H1 (cell line): Measurements from ENCODE around the gene HS6ST3. TPM values are rescaled to one million over a fixed set of nuclear protein-coding genes. Genes with fewer than 3 reads are reported as not detected.
A peak's percentile ranks its signal among the peaks of the same experiment; 100 is the strongest.

Experiments used
- CTCF ChIA-PET: fragments of 300-600 bp; sonication (Branson Sonifier 250); formaldehyde crosslinking; loops from one replicate; lab custom pipeline; 2021; ENCODE audit not compliant: partially characterized antibody; lab: Charles Lee
- POLR2A ChIA-PET: fragments of 300-600 bp; sonication (Branson Sonifier 250); formaldehyde crosslinking; loops from one replicate; lab custom pipeline; 2021; ENCODE audit warnings: inconsistent platforms; ENCODE audit not compliant: partially characterized antibody; lab: Charles Lee
- DNase-seq, 2 experiments: peaks; one replicate each; pipeline versions ENCODE4 v3.0.0 to v3.0.0-alpha.2; 2010 to 2022; ENCODE audit warnings: low spot score in 2 of 2, low read depth in 1 of 2, mixed read lengths in 1 of 2
- FAIRE-seq: peaks from 2 replicates; lab custom pipeline; 2011; peaks lifted over from hg19 to GRCh38; lab: Jason Lieb, UNC
- H2AFZ ChIP-seq: 2 replicates; pipeline ENCODE4 v1.8.1; 2012; ENCODE audit warnings: low read length, inconsistent platforms
- H2AK5ac ChIP-seq: 2 replicates; pipeline ENCODE4 v1.6.1; 2013; ENCODE audit warnings: low read depth, low read length
- H2BK120ac ChIP-seq: replicated peaks from 2 replicates; pipeline ENCODE3; 2013; ENCODE audit warnings: low read depth, low read length, inconsistent platforms
- H2BK12ac ChIP-seq: 2 replicates; pipeline ENCODE4 v1.6.1; 2013; ENCODE audit warnings: low read depth, low read length
- H2BK15ac ChIP-seq: 2 replicates; pipeline ENCODE4 v1.6.1; 2013; ENCODE audit warnings: low read length
- H2BK20ac ChIP-seq: 2 replicates; pipeline ENCODE4 v1.6.1; 2013; ENCODE audit warnings: low read length
- H2BK5ac ChIP-seq: 2 replicates; pipeline ENCODE4 v1.6.1; 2013; ENCODE audit warnings: low read depth, low read length
- H3K14ac ChIP-seq: 2 replicates; pipeline ENCODE4 v1.6.1; 2013; ENCODE audit warnings: inconsistent platforms; ENCODE audit not compliant: insufficient read length
- H3K18ac ChIP-seq: 2 replicates; pipeline ENCODE4 v1.6.1; 2013; ENCODE audit warnings: low read length; ENCODE audit errors: extremely low read depth
- H3K23ac ChIP-seq: 2 replicates; pipeline ENCODE4 v1.6.1; 2013; ENCODE audit warnings: inconsistent platforms; ENCODE audit not compliant: insufficient read length
- H3K23me2 ChIP-seq: 2 replicates; pipeline ENCODE4 v1.6.1; 2013; ENCODE audit warnings: low read depth, low read length
- H3K27ac ChIP-seq: 2 replicates; pipeline ENCODE4 v1.6.1; 2011; ENCODE audit warnings: low read depth, low read length, inconsistent platforms
- H3K27me3 ChIP-seq, 4 experiments: replicated peaks in 1 of 4; 1 replicate in 1 of 4; 2 replicates in 3 of 4; pipeline versions ENCODE4 v1.6.1 to v1.8.1; 2011 to 2013; ENCODE audit warnings: low read length in 3 of 4, mild to moderate bottlenecking in 3 of 4, inconsistent platforms in 2 of 4, mixed read lengths in 2 of 4, moderate library complexity in 1 of 4; ENCODE audit not compliant: control insufficient read depth in 3 of 4, insufficient read depth in 3 of 4; ENCODE audit errors: extremely low read depth in 1 of 4
- H3K36me3 ChIP-seq, 4 experiments: 2 replicates each; pipeline versions ENCODE4 v1.6.1 to v1.8.1; 2011 to 2013; ENCODE audit warnings: mild to moderate bottlenecking in 4 of 4, low read length in 3 of 4, moderate library complexity in 2 of 4, control low read depth in 1 of 4, inconsistent platforms in 1 of 4; ENCODE audit not compliant: insufficient read depth in 4 of 4, control insufficient read depth in 2 of 4
- H3K4ac ChIP-seq: replicated peaks from 2 replicates; pipeline ENCODE3; 2013; ENCODE audit warnings: low read length, low read depth, mixed read lengths, inconsistent platforms; ENCODE audit not compliant: insufficient read length
- H3K4me1 ChIP-seq, 4 experiments: replicated peaks in 1 of 4; 1 replicate in 1 of 4; 2 replicates in 3 of 4; pipeline versions ENCODE4 v1.6.1 to v1.8.1; 2011 to 2013; ENCODE audit warnings: low read length in 3 of 4, inconsistent platforms in 2 of 4, mixed read lengths in 1 of 4; ENCODE audit not compliant: insufficient read depth in 4 of 4, control insufficient read depth in 3 of 4
- H3K4me2 ChIP-seq, 2 experiments: 2 replicates each; pipeline versions ENCODE4 v1.6.1 to v1.8.1; 2011 to 2013; ENCODE audit warnings: low read depth in 2 of 2, low read length in 2 of 2, control low read depth in 1 of 2, inconsistent platforms in 1 of 2, mild to moderate bottlenecking in 1 of 2; ENCODE audit not compliant: insufficient read depth in 1 of 2
- H3K4me3 ChIP-seq, 4 experiments: fragments of 200-600, 300-600 bp in 1 of 4; sonication (generic), shearing (Covaris generic), sonication (Bioruptor Twin) in 1 of 4; 2 replicates each; pipeline versions ENCODE4 v1.5.1 to v1.8.1; 2011 to 2016; ENCODE audit warnings: low read length in 4 of 4, low read depth in 3 of 4, control low read depth in 2 of 4, inconsistent platforms in 2 of 4, mild to moderate bottlenecking in 2 of 4, mixed read lengths in 1 of 4, moderate library complexity in 1 of 4; ENCODE audit not compliant: insufficient read depth in 2 of 4; ENCODE audit errors: extremely low read depth in 1 of 4
- H3K56ac ChIP-seq: replicated peaks from 2 replicates; pipeline ENCODE3; 2013; ENCODE audit warnings: low read depth, mild to moderate bottlenecking, mixed read lengths, low read length, inconsistent platforms; ENCODE audit not compliant: insufficient read length
- H3K79me1 ChIP-seq: 2 replicates; pipeline ENCODE4 v1.6.1; 2013; ENCODE audit warnings: low read depth, low read length, control low read depth
- H3K79me2 ChIP-seq, 2 experiments: 2 replicates each; pipeline versions ENCODE4 v1.6.1 to v1.8.1; 2012 to 2013; ENCODE audit warnings: low read length in 2 of 2, mild to moderate bottlenecking in 2 of 2, inconsistent platforms in 1 of 2; ENCODE audit not compliant: insufficient read depth in 2 of 2, control insufficient read depth in 1 of 2
- H3K9ac ChIP-seq, 4 experiments: replicated peaks in 1 of 4; 1 replicate in 1 of 4; 2 replicates in 3 of 4; pipeline versions ENCODE4 v1.6.1 to v1.8.1; 2011 to 2013; ENCODE audit warnings: low read depth in 3 of 4, low read length in 3 of 4, control low read depth in 2 of 4, mild to moderate bottlenecking in 2 of 4, moderate library complexity in 2 of 4, inconsistent platforms in 1 of 4; ENCODE audit errors: extremely low read depth in 1 of 4
- H3K9me3 ChIP-seq, 2 experiments: 2 replicates each; pipeline versions ENCODE4 v1.6.1 to v1.8.1; 2012 to 2013; ENCODE audit warnings: mild to moderate bottlenecking in 2 of 2, moderate library complexity in 2 of 2, control low read depth in 1 of 2, inconsistent platforms in 1 of 2, low read depth in 1 of 2, low read length in 1 of 2, mixed read lengths in 1 of 2; ENCODE audit not compliant: insufficient read depth in 2 of 2
- H4K20me1 ChIP-seq, 2 experiments: replicated peaks in 1 of 2; 2 replicates each; pipeline versions ENCODE3 to v1.8.1; 2011 to 2013; ENCODE audit warnings: inconsistent platforms in 2 of 2, low read length in 2 of 2, mild to moderate bottlenecking in 1 of 2; ENCODE audit not compliant: insufficient read depth in 2 of 2, control insufficient read depth in 1 of 2
- H4K5ac ChIP-seq: 2 replicates; pipeline ENCODE4 v1.6.1; 2013; ENCODE audit warnings: low read length, low read depth, mixed read lengths, inconsistent platforms; ENCODE audit not compliant: insufficient read length
- H4K8ac ChIP-seq: 2 replicates; pipeline ENCODE4 v1.8.0; 2013; ENCODE audit warnings: mild to moderate bottlenecking, moderate library complexity, low read length, inconsistent platforms; ENCODE audit not compliant: insufficient read depth; ENCODE audit errors: extremely low read depth
- H4K91ac ChIP-seq: replicated peaks from 2 replicates; pipeline ENCODE3; 2013; ENCODE audit warnings: low read length, mixed read lengths, inconsistent platforms; ENCODE audit not compliant: insufficient read length
- CHD2 ChIP-seq: IDR thresholded peaks from 2 replicates; pipeline ENCODE4 v1.6.1; 2012; ENCODE audit warnings: low read length, improper control_type of control experiment
- POLR2A ChIP-seq, 2 experiments: IDR thresholded peaks; 1 replicate in 1 of 2; 2 replicates in 1 of 2; pipeline ENCODE4 v1.6.1; 2011; ENCODE audit warnings: low read depth in 2 of 2, low read length in 2 of 2, mild to moderate bottlenecking in 2 of 2; ENCODE audit errors: control extremely low read depth in 1 of 2
- POU5F1 ChIP-seq: IDR thresholded peaks from 2 replicates; pipeline ENCODE4 v1.6.1; 2011; ENCODE audit warnings: low read depth, mild to moderate bottlenecking, low read length, moderate library complexity
- SP4 ChIP-seq: IDR thresholded peaks from 2 replicates; pipeline ENCODE4 v1.6.1; 2012; ENCODE audit warnings: low read length, inconsistent platforms
- WGBS, 2 experiments: shearing (Covaris generic) in 1 of 2; methylation state at CpG; one replicate each; pipeline versions ENCODE4 v1.1.6 to v1.1.7; 2013 to 2015; ENCODE audit warnings: low lambda C conversion rate in 2 of 2, mixed read lengths in 2 of 2, inconsistent platforms in 1 of 2, low coverage in 1 of 2, missing lambda C conversion rate in 1 of 2; ENCODE audit not compliant: insufficient replicate concordance in 2 of 2, insufficient coverage in 1 of 2, insufficient read length in 1 of 2; ENCODE audit errors: extremely low coverage in 1 of 2, missing lambda C conversion rate in 1 of 2; 5-methylcytosine and 5-hydroxymethylcytosine counted together
- polyA plus RNA-seq, 7 experiments: library from polyadenylated mRNA; depleted of rRNA in 3 of 7; stranded (reverse) in 5 of 7; unstranded in 2 of 7; fragments of >200 nt in 5 of 7; fragments of 200-250 nt in 2 of 7; gene quantifications; 1 replicate in 5 of 7; 2 replicates in 1 of 7; 4 replicates in 1 of 7; pipeline versions ENCODE4 v1.2.1 to v1.2.3, GENCODE V29; 2011 to 2013; ENCODE audit warnings: missing spikeins in 2 of 7, mixed read lengths in 2 of 7
- total RNA-seq: library from RNA; stranded (reverse); fragmentation: NEBNext Ultra II Directional; extraction: Animal tissue kit (Norgen Biotek cat#: 25700); gene quantifications from 2 replicates; pipeline ENCODE4 v1.2.1, GENCODE V29; 2021
- TF ChIP-seq, protein P1 (sequence below): IDR thresholded peaks from 2 replicates; pipeline ENCODE4 v1.6.1; 2012; ENCODE audit warnings: inconsistent platforms

Gene HS6ST3
- total and polyA plus RNA-seq, 2 of the 8 experiments (the other 6 are each of a cell fraction or from before 2014, with no cell fraction given): 0.45 to 1.2 TPM

- WGBS, 2 experiments: 88% methylated on average over 4 of the region's 4 CpGs; no CpG with 5 or more reads in 1 of the 2 experiments
- TF ChIP-seq CHD2: no peak
- no peak for TF ChIP-seq POLR2A (IDR thresholded peaks at IDR 0.05; ENCODE audit: control extremely low read depth in 1 of 2, low read depth in 2 of 2, low read length in 2 of 2)
- TF ChIP-seq, protein P1, sequence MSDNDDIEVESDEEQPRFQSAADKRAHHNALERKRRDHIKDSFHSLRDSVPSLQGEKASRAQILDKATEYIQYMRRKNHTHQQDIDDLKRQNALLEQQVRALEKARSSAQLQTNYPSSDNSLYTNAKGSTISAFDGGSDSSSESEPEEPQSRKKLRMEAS: no peak
- no peak for TF ChIP-seq SP4
- TF ChIP-seq POU5F1: peak; percentile 78
Observed at GRCh38 chr13:96684469-96684868, 594.6 kb downstream of the HS6ST3 start.

More at GRCh38 chr13:96684469-96684868, 594.6 kb downstream of the HS6ST3 start:
- H3K56ac ChIP-seq: no peak overlapping the region
- H3K27ac ChIP-seq: no peak overlapping the region
- H3K4me3 ChIP-seq: no peak overlapping the region
- no peaks in the 10 kb centered on the region for H3K79me1 ChIP-seq
- H3K27me3 ChIP-seq: no peaks in the 10 kb centered on the region
- H4K5ac ChIP-seq: no peak overlapping the region
- H3K18ac ChIP-seq: no peak overlapping the region
- H2BK20ac ChIP-seq: no peak overlapping the region
- no peak overlapping the region for H3K9ac ChIP-seq
- no peaks in the 10 kb centered on the region for H3K36me3 ChIP-seq
- DNase-seq (no peak), FAIRE-seq (no peak)
- no peak overlapping the region for H2AK5ac ChIP-seq
- no peaks in the 10 kb centered on the region for H4K20me1 ChIP-seq
- no peak overlapping the region for H3K14ac ChIP-seq
- H2BK5ac ChIP-seq: no peak overlapping the region
- no peak overlapping the region for H3K4me2 ChIP-seq
- no peaks in the 10 kb centered on the region for H3K23me2 ChIP-seq
- no peak overlapping the region for H2AFZ ChIP-seq
- no peak overlapping the region for H3K4ac ChIP-seq
- no peak overlapping the region for H3K23ac ChIP-seq
- no peak overlapping the region for H2BK120ac ChIP-seq
- no peaks in the 10 kb centered on the region for H3K79me2 ChIP-seq
- H2BK15ac ChIP-seq: no peak overlapping the region
- H4K91ac ChIP-seq: no peak overlapping the region
- POLR2A ChIA-PET: no interaction called here
- no peak overlapping the region for H2BK12ac ChIP-seq
- CTCF ChIA-PET: no interaction called here
- no peak overlapping the region for H4K8ac ChIP-seq
- no peaks in the 10 kb centered on the region for H3K9me3 ChIP-seq
- peaks cover 0 to 3% (median 0%) of the 10 kb centered on the region in 4 experiments; a peak in 1 of 7 replicates for H3K4me1 ChIP-seq
